ENCODE data around the gene IPCEF1.

DNA sequence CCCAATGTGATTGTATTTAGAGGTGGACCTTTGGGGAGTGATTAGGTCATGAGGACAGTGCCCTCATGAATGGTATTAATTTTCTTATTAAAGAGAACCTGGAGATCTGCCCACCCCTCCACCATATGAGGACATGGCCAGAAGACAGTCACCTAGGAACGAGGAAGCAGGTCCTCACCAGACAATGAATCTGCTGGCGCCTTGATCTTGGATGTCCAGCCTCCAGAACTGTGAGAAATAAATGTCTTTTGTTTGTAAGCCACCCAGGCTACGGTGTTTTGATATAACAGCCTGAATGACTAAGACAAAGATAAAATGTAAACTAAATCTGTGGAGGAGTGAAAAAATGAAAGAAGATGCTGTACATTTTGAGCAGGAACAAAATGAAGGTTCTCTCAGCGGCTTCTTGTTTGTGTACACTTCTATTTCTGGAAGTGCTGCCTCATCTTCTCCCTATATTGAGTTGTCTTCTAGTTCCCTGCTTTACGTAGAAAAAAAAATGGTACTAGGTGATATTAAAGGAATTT lies 1.5 kb upstream of the IPCEF1 start:
- TF ChIP-seq, protein P1, sequence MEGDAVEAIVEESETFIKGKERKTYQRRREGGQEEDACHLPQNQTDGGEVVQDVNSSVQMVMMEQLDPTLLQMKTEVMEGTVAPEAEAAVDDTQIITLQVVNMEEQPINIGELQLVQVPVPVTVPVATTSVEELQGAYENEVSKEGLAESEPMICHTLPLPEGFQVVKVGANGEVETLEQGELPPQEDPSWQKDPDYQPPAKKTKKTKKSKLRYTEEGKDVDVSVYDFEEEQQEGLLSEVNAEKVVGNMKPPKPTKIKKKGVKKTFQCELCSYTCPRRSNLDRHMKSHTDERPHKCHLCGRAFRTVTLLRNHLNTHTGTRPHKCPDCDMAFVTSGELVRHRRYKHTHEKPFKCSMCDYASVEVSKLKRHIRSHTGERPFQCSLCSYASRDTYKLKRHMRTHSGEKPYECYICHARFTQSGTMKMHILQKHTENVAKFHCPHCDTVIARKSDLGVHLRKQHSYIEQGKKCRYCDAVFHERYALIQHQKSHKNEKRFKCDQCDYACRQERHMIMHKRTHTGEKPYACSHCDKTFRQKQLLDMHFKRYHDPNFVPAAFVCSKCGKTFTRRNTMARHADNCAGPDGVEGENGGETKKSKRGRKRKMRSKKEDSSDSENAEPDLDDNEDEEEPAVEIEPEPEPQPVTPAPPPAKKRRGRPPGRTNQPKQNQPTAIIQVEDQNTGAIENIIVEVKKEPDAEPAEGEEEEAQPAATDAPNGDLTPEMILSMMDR (IDR thresholded peaks at IDR 0.05) = no peak
- TF ChIP-seq POLR2A (IDR thresholded peaks at IDR 0.05) = no peak
